Measurements from ENCODE around the gene SLCO4C1.

Gene SLCO4C1

DNA sequence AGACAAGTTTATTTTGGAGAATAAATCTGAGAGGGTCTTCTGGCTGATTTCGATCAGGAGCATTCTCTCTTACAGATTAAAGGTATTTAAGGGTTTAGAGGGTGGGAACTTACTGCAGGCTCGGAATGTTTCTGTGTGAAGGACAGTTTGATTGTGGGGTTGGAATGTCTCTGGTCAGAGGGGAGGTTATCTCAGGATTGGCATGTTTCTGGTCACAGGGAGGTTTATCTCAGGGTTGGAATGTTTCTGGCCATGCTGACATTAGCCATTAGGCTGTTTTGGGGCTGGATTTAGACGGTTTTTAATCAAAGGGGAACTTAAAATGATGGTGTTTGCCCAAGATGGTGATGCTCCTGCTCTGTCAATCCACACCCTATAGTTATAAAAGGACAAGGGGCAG, 95.2 kb downstream of the SLCO4C1 start:
- H2AFZ ChIP-seq (ENCODE audit: low read depth, low read length, severe bottlenecking), result no peak overlapping the region
- H3K9me2 ChIP-seq (replicated peaks; ENCODE audit: insufficient read depth, low read length), result no peaks in the 10 kb centered on the region
- H3K9me3 ChIP-seq (ENCODE audit: insufficient read depth, low read length), result no peaks in the 10 kb centered on the region
- no peaks in the 10 kb centered on the region for H4K20me1 ChIP-seq (ENCODE audit: low read depth, low read length)
- no peak overlapping the region for H3K4me3 ChIP-seq (ENCODE audit: insufficient read depth, low read length, poor library complexity, severe bottlenecking)
- TF ChIP-seq EZH2phosphoT487 (conservative IDR thresholded peaks at IDR 0.05; ENCODE audit: low read length), result no peak
- TF ChIP-seq, protein P1, sequence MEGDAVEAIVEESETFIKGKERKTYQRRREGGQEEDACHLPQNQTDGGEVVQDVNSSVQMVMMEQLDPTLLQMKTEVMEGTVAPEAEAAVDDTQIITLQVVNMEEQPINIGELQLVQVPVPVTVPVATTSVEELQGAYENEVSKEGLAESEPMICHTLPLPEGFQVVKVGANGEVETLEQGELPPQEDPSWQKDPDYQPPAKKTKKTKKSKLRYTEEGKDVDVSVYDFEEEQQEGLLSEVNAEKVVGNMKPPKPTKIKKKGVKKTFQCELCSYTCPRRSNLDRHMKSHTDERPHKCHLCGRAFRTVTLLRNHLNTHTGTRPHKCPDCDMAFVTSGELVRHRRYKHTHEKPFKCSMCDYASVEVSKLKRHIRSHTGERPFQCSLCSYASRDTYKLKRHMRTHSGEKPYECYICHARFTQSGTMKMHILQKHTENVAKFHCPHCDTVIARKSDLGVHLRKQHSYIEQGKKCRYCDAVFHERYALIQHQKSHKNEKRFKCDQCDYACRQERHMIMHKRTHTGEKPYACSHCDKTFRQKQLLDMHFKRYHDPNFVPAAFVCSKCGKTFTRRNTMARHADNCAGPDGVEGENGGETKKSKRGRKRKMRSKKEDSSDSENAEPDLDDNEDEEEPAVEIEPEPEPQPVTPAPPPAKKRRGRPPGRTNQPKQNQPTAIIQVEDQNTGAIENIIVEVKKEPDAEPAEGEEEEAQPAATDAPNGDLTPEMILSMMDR (IDR thresholded peaks at IDR 0.05; ENCODE audit: insufficient read depth, low read length, poor library complexity, severe bottlenecking), result no peak
- H3K27ac ChIP-seq (ENCODE audit: low read depth, low read length), result no peak overlapping the region
- no peak overlapping the region for H3K9ac ChIP-seq (ENCODE audit: low read length)
- H3K36me3 ChIP-seq (ENCODE audit: low read length), result no peaks in the 10 kb centered on the region
- no peaks in the 10 kb centered on the region for H3K79me2 ChIP-seq (ENCODE audit: insufficient read depth, low read length)
- H3K27me3 ChIP-seq (ENCODE audit: low read length), result no peaks in the 10 kb centered on the region
- H3F3A ChIP-seq (ENCODE audit: insufficient read depth), result no peaks in the 10 kb centered on the region
- H3K4me2 ChIP-seq (ENCODE audit: low read depth, low read length, poor library complexity, severe bottlenecking), result no peak overlapping the region

DNA sequence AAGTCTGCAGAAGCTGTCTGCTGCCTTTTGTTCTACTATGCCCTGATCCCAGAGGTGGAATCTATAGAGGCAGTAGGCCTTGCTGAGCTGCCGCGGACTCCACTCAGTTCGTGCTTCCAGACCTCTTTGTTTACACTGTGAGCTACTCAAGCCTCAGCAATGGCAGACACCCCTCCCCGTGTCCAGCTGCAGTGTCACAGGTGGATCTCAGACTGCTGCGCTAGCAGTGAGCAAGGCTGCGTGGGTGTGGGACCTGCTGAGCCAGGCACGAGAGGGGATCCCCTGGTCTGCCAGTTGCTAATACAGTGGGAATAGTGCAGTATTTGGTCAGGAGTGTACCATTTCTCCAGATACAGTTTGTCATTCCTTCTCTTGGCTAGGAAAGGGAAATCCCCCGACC, 99.6 kb downstream of the SLCO4C1 start:
- no peaks in the 10 kb centered on the region for H3K9me3 ChIP-seq (ENCODE audit: insufficient read depth, low read length)
- H3K27me3 ChIP-seq (ENCODE audit: low read length), result no peaks in the 10 kb centered on the region
- no peaks in the 10 kb centered on the region for H3F3A ChIP-seq (ENCODE audit: insufficient read depth)
- H3K9ac ChIP-seq (ENCODE audit: low read length), result no peak overlapping the region
- no peaks in the 10 kb centered on the region for H3K9me2 ChIP-seq (replicated peaks; ENCODE audit: insufficient read depth, low read length)
- H3K27ac ChIP-seq (ENCODE audit: low read depth, low read length), result no peak overlapping the region
- H3K4me2 ChIP-seq (ENCODE audit: low read depth, low read length, poor library complexity, severe bottlenecking), result no peak overlapping the region
- no peaks in the 10 kb centered on the region for H4K20me1 ChIP-seq (ENCODE audit: low read depth, low read length)
- H3K4me3 ChIP-seq (ENCODE audit: insufficient read depth, low read length, poor library complexity, severe bottlenecking), result no peak overlapping the region
- H2AFZ ChIP-seq (ENCODE audit: low read depth, low read length, severe bottlenecking), result no peak overlapping the region
- H3K36me3 ChIP-seq (ENCODE audit: low read length), result no peaks in the 10 kb centered on the region
- H3K79me2 ChIP-seq (ENCODE audit: insufficient read depth, low read length), result no peaks in the 10 kb centered on the region
- TF ChIP-seq, protein P1 (IDR thresholded peaks at IDR 0.05; ENCODE audit: insufficient read depth, low read length, poor library complexity, severe bottlenecking), result no peak
- TF ChIP-seq EZH2phosphoT487 (conservative IDR thresholded peaks at IDR 0.05; ENCODE audit: low read length), result no peak

Data from SU-DHL-6 (cell line).